ENCODE measurements around the gene CCND3. TPM values are rescaled to one million over a fixed set of nuclear protein-coding genes. Genes with fewer than 3 reads are reported as not detected.

The CCND3 gene
- total and polyA plus RNA-seq, 2 experiments from 2014 or later = 47.8 to 70.7 TPM

- Histone ChIP-seq H3K4me3 (no peak overlapping the region), H3K9me2 (ENCODE audit: insufficient read depth) (no peaks in the 10 kb centered on the region), H3K36me3 (ENCODE audit: low read depth) (peaks cover 37% of the 10 kb centered on the region), H3K4me2 (ENCODE audit: unreplicated experiment) (no peak overlapping the region), H4K20me1 (ENCODE audit: insufficient read depth) (no peaks in the 10 kb centered on the region), H3K9ac (peak overlapping the region; percentile 53), H3K79me2 (ENCODE audit: insufficient read depth) (peaks cover 58% of the 10 kb centered on the region), H3F3A (ENCODE audit: insufficient read depth) (peaks cover 50% of the 10 kb centered on the region), H3K27me3 (replicated peaks; ENCODE audit: insufficient read depth) (no peaks in the 10 kb centered on the region), H3K9me3 (ENCODE audit: low read depth) (no peaks in the 10 kb centered on the region), H3K4me1 (ENCODE audit: insufficient read depth) (peaks cover 37% of the 10 kb centered on the region), H2AFZ (no peak overlapping the region), H3K27ac (peak overlapping the region; percentile 60)
- 27 to 29% methylated on average over 10 of the region's 10 CpGs for WGBS, 2 experiments (ENCODE audit: low coverage in 1 of 2, low lambda C conversion rate in 2 of 2, missing lambda C conversion rate in 2 of 2)
- DNase-seq = peak; percentile 94
- TF ChIP-seq EZH2 (IDR thresholded peaks at IDR 0.05; ENCODE audit: insufficient read depth, poor library complexity, severe bottlenecking) (no peak), EZH2phosphoT487 (IDR thresholded peaks at IDR 0.05; ENCODE audit: insufficient read depth, low read depth) (no peak)
- in situ Hi-C loops (cut with MboI) = loop anchor here (5.0 kb wide), 1 partner anchor 89 kb away; no protein-coding TSS in a partner anchor
Measured at GRCh38 chr6:41936073-41936837, 5.4 kb downstream of the CCND3 start.

DNA sequence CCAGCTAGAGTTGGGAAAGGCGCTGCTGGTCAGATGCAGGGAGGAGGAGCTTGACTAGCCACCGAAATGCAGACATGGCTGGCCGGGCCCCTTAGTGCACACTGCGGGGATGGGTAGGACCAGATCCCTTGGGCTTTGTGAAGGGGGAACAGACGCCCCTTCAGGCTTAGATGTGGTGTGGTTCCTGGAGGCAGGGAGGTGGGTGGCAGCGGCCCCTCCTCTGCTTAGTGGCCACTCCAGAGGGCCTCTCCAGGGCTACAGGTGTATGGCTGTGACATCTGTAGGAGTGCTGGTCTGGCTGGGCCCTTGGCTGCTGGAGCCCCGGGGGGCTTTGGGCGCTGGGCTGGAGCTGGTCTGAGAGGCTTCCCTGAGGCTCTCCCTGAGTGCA is 5.9 kb downstream of the CCND3 start:
- no peak for DNase-seq
- Histone ChIP-seq H3F3A (ENCODE audit: insufficient read depth) (peaks cover 50% of the 10 kb centered on the region), H3K36me3 (ENCODE audit: low read depth) (peaks cover 39% of the 10 kb centered on the region), H3K27ac (peak overlapping the region; percentile 60), H3K9me3 (ENCODE audit: low read depth) (no peaks in the 10 kb centered on the region), H4K20me1 (ENCODE audit: insufficient read depth) (no peaks in the 10 kb centered on the region), H3K27me3 (replicated peaks; ENCODE audit: insufficient read depth) (no peaks in the 10 kb centered on the region), H3K9me2 (ENCODE audit: insufficient read depth) (no peaks in the 10 kb centered on the region), H3K79me2 (ENCODE audit: insufficient read depth) (peaks cover 52% of the 10 kb centered on the region), H3K4me3 (no peak overlapping the region), H3K4me2 (ENCODE audit: unreplicated experiment) (no peak overlapping the region), H3K4me1 (ENCODE audit: insufficient read depth) (peaks cover 37% of the 10 kb centered on the region), H3K9ac (peak overlapping the region; percentile 53), H2AFZ (no peak overlapping the region)
- TF ChIP-seq EZH2 (IDR thresholded peaks at IDR 0.05; ENCODE audit: insufficient read depth, poor library complexity, severe bottlenecking) (no peak), EZH2phosphoT487 (IDR thresholded peaks at IDR 0.05; ENCODE audit: insufficient read depth, low read depth) (no peak)
- 75 to 89% methylated on average over 6 to 8 of the region's 8 CpGs for WGBS, 2 experiments (ENCODE audit: low coverage in 1 of 2, low lambda C conversion rate in 2 of 2, missing lambda C conversion rate in 2 of 2)
- in situ Hi-C loops (cut with MboI) = loop anchor here (5.0 kb wide), 1 partner anchor 88 kb away; no protein-coding TSS in a partner anchor

DNA sequence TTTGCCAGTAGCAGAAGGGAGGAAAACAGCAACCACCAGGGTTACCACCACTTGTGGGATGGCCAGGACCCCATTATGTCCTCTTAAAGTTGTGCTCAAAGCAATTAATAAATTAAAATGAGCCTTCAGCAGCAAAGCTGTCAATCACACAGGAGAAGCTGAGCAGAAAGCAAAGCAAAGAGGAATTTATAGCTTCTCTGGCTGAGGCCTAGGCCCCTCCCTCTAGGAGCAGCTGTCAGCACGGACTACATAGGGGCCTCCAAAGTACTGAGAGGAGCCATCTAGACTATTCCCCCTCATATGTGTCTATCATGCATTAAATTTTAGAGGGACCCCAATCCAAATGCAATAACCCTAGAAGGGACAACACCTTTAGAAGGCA is 6.4 kb downstream of the CCND3 start:
- Histone ChIP-seq H3K4me1 (ENCODE audit: insufficient read depth) (peaks cover 35% of the 10 kb centered on the region), H3K79me2 (ENCODE audit: insufficient read depth) (peaks cover 48% of the 10 kb centered on the region), H3K4me2 (ENCODE audit: unreplicated experiment) (no peak overlapping the region), H3K9me3 (ENCODE audit: low read depth) (no peaks in the 10 kb centered on the region), H4K20me1 (ENCODE audit: insufficient read depth) (no peaks in the 10 kb centered on the region), H3F3A (ENCODE audit: insufficient read depth) (peaks cover 47% of the 10 kb centered on the region), H3K9me2 (ENCODE audit: insufficient read depth) (no peaks in the 10 kb centered on the region), H3K27me3 (replicated peaks; ENCODE audit: insufficient read depth) (no peaks in the 10 kb centered on the region), H3K36me3 (ENCODE audit: low read depth) (peaks cover 39% of the 10 kb centered on the region), H3K9ac (no peak overlapping the region), H3K27ac (no peak overlapping the region), H3K4me3 (no peak overlapping the region), H2AFZ (no peak overlapping the region)
- no peak for DNase-seq
- in situ Hi-C loops (cut with MboI) = loop anchor here (5.0 kb wide), 1 partner anchor 88 kb away; no protein-coding TSS in a partner anchor
- 96 to 100% methylated on average over 1 of the region's 1 CpG for WGBS, 2 experiments (ENCODE audit: low coverage in 1 of 2, low lambda C conversion rate in 2 of 2, missing lambda C conversion rate in 2 of 2)
- TF ChIP-seq EZH2phosphoT487 (IDR thresholded peaks at IDR 0.05; ENCODE audit: insufficient read depth, low read depth) (no peak), EZH2 (IDR thresholded peaks at IDR 0.05; ENCODE audit: insufficient read depth, poor library complexity, severe bottlenecking) (no peak)

GRCh38 chr6:41934278-41935192 is 7.1 kb downstream of the CCND3 start:
- Histone ChIP-seq H4K20me1 (ENCODE audit: insufficient read depth) (no peaks in the 10 kb centered on the region), H3K4me3 (no peak overlapping the region), H2AFZ (no peak overlapping the region), H3F3A (ENCODE audit: insufficient read depth) (peaks cover 40% of the 10 kb centered on the region), H3K9ac (no peak overlapping the region), H3K4me1 (ENCODE audit: insufficient read depth) (peaks cover 28% of the 10 kb centered on the region), H3K79me2 (ENCODE audit: insufficient read depth) (peaks cover 48% of the 10 kb centered on the region), H3K27me3 (replicated peaks; ENCODE audit: insufficient read depth) (no peaks in the 10 kb centered on the region), H3K9me3 (ENCODE audit: low read depth) (no peaks in the 10 kb centered on the region), H3K4me2 (ENCODE audit: unreplicated experiment) (no peak overlapping the region), H3K9me2 (ENCODE audit: insufficient read depth) (no peaks in the 10 kb centered on the region), H3K36me3 (ENCODE audit: low read depth) (peaks cover 42% of the 10 kb centered on the region), H3K27ac (no peak overlapping the region)
- 80 to 83% methylated on average over 7 of the region's 7 CpGs for WGBS, 2 experiments (ENCODE audit: low coverage in 1 of 2, low lambda C conversion rate in 2 of 2, missing lambda C conversion rate in 2 of 2)
- TF ChIP-seq EZH2 (IDR thresholded peaks at IDR 0.05; ENCODE audit: insufficient read depth, poor library complexity, severe bottlenecking) (no peak), EZH2phosphoT487 (IDR thresholded peaks at IDR 0.05; ENCODE audit: insufficient read depth, low read depth) (no peak)
- in situ Hi-C loops (cut with MboI) = loop anchor here (5.0 kb wide), 1 partner anchor 87 kb away; no protein-coding TSS in a partner anchor
- DNase-seq = peak; percentile 22

Measured in GM23248 (cell line).